Activated effector memory CD4-positive, alpha-beta T cell treated with Interleukin-2 at 50 U/mL for 16 hours (primary cell): ENCODE data around the gene LRP2.
A peak's percentile ranks its signal among the peaks of the same experiment; 100 is the strongest.
"Not testable (repeated sequence)": the region's sequence is repeated elsewhere in the genome, so short reads cannot be mapped to it uniquely, and the experiment has no call there.

Experiments
- DNase-seq: peaks from one replicate; pipeline ENCODE4 v3.0.0-alpha.2; 2020

Gene LRP2

DNA sequence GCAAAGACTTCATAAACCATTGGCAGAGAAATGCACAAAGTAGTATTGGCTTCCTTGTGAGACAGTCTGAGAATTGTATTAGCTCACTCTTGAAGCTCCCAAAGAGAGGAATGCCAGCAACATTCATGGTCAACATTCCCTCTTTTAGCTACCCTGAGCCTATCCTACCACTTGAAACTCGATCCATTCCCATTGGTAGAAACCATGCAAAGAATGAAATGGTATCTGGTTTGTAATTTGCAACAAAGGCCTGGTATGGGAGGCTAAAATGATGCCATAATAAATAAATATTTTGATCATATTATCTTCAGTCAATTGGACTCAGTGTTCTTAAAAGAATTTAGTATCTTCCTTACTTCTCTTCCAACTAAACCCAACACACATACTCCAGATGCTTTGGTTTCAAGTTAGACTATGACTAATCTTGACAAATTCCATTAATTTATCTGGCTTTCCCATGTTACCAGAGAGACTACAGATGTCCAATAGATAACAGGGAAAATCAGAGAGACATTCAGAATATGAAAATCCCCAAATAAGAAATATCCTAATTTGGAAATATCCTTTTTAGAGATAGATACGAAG is 190.1 kb downstream of the LRP2 start:
- no peak for DNase-seq

- DNase-seq, result no peak
Measured at GRCh38 chr2:169165791-169166190, 196.5 kb downstream of the LRP2 start.

- no peak for DNase-seq
Measured at GRCh38 chr2:169164311-169164710, 198.0 kb downstream of the LRP2 start.

DNA sequence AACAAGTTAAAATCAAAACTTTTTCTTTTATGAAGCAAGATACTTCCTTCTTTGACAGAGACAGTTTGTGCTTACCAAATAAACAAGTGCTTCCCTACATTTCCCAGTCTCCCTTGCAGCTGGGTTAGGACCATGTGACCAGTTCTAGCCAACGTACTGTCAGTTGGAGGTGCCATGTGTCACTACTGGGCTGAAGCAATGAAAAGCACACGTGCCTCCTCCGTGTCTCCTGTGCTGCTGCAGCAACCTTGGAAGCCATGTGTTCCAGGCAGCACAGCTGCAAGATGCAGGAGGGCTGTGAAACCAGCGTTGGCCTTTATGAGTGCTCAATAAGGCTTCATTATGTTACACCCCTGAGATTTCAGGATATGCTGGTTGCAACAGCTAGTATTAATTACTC is 199.7 kb downstream of the LRP2 start:
- no peak for DNase-seq

- DNase-seq, result no peak
Measured at GRCh38 chr2:169160926-169161481, 201.3 kb downstream of the LRP2 start.

- DNase-seq, result no peak
Measured at GRCh38 chr2:169159686-169160085, 202.6 kb downstream of the LRP2 start.

DNA sequence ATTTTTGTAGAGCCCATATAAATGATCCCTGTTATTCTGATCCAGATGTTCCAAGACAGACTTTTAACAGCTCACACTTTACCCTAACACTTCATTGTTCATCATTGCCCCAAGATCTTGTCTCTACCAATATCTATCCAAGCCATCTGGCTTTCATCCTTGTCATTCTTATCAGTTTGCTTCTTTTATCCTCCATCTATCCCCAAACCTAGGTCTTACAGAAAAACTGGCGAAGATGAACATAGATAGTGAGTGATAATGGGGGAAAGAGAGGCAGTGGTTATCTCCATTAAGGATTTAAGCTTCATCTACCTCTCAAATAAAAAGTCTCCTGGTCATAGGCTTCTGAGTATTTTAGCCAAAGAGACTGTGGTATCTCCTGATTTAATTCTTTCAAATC is 203.5 kb downstream of the LRP2 start:
- DNase-seq, result no peak

GRCh38 chr2:169146220-169146619 is 216.1 kb downstream of the LRP2 start:
- no peak for DNase-seq

DNA sequence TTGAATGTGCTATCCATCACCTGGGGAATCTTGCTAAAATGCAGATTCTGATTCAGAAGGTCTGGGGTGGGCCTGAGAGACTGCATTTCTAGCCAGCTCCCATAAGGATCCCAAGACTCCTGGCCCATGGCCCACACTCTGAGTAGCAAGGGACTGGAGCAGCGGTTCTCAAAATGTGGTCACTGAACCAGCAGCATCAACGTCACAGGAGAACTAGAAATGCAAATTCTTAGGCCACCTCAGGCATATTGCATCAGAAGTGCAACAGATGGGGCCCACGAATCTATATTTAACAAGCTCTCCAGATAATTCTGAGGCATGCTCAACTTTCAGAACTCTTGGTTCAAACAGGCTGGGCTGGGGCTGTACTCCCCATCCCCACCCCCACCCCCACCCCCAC is 218.3 kb downstream of the LRP2 start:
- DNase-seq, result no peak

DNA sequence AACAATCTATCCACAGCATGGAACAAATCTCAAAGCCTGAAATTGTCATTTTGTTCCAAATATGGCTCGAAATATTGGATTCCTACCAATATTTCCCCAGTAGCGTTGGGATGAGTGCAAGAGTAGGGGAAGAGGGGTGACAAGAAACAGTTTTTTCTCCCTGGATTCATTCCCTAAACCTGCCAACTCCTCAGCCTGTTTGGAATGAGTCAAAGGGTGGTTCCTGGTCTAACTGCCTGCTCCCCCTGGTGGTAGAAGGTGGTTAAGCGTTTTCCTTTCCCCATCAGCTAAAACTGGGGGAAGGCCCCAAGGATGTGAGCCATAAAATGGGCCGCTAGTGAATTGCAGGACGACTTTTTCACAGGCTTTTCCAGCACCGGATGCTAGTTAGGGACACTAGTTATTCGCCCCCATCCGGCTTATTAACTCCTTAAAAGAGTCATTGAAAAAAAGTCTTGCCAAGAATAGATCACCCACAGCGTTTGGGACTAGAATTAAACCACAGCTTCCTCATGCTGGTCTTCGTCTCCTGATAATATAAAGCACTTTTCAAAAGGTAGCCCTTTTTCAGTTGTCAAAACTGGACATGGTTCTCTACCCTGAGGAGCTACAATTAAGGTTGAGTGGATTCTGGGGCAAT is 220.5 kb downstream of the LRP2 start:
- peak; percentile 24 for DNase-seq

DNA sequence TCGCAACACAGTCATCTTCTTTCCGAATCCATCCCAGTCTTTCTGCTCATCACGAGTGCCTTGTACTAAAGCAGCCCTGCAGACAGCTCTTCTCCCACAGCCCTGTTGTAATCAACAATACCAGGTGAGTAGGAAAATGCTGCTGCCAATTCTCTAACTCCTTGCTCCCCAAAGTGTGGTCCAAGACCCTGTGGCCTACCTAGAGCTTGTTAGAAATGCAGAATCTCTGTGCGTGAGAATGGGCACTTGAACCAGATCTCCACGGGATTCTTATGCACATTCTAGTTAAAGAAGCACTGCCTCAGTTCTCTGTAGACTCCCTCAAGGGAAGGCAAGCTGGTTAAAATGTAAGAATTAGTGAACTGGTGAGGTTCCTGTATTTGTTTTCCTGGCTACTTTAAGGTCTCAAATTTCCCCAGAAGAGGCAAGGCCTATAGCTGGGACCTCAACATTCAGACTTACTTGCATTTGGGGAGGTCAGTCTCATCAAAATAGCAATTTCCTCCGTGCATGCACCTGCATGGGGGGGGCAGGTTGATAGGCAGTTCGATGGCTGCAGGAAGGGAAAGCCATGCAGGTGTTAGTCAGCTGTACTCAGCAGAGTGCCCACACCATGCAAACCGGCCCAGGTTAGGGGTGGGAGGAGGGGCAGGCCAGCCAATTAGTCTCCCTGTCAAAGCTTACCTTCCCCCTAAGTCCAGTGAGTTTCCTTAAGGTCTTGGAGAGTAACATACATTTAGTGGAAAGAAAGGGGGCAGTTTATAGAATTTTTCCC is 222.2 kb downstream of the LRP2 start:
- no peak for DNase-seq

GRCh38 chr2:169139145-169139544 is 223.2 kb downstream of the LRP2 start:
- DNase-seq, result no peak

DNA sequence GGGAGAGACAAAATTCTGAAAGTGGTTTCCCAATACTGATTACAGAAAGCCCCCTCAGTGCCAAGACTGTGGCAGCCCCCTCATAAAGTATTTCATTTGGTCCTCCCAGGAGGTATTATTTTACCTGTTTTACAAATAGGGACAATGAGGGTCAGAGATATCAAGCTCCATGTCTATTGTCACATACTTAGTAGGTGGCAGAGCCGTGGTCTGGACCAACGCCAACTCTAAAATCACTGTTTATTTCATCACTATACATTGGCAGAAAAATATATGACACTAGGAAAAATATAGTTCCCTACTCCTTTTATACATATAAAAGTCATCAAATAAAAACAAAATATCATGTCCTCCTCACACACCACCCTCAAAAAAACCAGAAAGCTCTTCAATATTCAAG is 224.4 kb downstream of the LRP2 start:
- DNase-seq, result no peak

DNA sequence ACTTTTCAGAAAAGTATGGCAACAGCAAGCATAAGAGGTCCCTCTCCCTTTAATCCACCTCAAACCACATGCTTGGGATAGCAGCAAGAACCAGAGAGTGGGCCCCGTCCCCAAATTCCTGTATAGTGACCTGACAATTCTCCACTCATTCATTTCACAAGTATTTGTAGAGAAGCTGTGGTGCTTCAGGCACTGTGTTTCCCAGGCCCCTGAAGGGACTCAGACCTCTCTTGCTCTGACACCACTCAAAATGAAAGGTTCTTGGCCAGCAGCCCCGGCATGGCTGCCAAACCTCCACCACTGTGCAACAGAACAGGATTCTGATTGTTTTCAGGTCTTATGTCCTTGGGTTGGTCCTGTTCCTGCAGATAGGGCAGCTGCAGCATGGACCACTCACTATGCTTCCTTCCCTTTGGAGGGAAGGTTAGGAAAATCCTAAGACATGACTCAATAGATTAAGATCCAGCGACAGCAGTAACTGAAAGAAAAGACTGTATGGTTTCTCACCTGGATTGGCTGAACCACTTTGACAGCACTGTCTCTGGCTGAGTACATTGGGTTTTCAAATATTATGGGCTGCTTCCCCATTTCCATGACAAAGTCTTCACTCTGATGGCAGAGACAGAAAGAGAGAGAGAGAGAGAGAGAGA is 225.3 kb downstream of the LRP2 start:
- no peak for DNase-seq

- not testable (repeated sequence) for DNase-seq
Measured at GRCh38 chr2:169136428-169136827, 225.9 kb downstream of the LRP2 start.

GRCh38 chr2:169134272-169134671 is 228.1 kb downstream of the LRP2 start:
- DNase-seq, result not testable (repeated sequence)

DNA sequence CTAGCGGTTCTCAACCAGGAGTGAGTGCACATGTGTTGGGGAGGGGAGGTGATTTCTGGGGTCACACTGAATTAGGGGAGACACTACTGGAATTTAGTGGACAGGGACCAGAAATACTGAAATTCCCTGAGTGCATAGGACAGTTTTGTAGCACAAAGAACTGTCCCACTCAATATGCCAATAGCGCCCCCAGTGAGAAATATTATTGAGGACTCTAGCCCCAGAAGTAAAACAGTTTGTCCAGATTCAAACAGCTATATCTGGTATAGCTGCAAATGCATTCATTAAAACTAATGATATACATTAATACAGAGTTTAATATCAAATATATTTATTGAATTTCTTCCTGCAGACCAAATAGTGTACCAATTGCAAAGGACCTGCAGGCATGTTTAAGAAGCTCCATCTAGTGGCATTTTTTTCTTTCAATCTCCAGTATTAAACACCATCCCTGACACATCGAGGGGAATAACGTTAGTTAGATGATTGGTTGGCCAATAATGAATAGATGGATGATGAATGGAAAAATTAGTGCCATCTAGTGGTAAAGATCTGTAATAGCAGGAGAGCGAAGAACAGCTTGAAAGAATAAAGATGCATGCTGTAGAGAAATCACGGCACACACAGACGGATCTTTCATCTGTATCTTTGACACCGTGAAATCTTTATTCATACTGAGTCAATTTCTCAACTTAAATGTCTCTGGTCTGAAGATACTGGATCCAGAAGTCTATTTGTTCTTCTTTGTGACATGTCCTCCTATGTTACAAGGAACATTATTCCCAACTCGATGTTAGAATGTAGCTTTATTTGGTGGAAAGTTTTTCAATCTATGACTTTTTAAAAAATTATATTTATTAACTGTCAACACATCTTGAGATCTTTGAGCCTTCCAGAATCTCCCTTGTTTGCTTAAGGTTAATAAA is 230.5 kb downstream of the LRP2 start:
- no peak for DNase-seq

GRCh38 chr2:169129703-169130243 is 232.6 kb downstream of the LRP2 start:
- no peak for DNase-seq

GRCh38 chr2:169119851-169120250 is 242.5 kb downstream of the LRP2 start:
- no peak for DNase-seq

DNA sequence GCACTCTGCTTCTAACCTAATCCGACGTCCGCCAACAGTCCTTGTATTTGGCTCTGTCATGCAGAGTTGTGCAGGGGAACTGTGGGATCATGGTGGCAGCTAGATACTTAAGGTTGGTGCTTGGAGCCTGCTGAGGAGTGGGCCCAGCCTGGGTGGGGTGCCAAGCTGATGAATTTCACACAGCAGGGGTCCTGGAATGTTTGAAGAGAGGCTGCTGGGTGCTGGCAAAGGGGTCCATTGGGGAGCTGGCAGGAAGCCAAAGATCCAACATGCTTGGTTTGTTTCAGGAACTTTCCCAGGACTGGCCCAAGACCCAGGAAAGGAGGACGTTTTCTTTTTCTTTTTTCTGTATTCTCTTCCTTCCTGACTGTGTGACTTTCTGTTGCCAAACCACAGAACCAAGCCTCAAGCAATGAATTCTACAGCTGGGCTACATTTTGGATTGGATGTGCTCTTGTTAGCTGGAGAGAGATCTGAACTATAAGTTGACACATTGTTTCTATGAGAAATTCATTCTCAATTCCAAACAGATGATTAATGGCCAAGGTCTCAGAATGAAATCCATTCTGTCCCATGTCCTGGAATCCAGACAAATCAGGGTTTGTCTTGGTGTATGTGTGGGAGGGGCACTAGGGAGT is 243.1 kb downstream of the LRP2 start:
- no peak for DNase-seq

DNA sequence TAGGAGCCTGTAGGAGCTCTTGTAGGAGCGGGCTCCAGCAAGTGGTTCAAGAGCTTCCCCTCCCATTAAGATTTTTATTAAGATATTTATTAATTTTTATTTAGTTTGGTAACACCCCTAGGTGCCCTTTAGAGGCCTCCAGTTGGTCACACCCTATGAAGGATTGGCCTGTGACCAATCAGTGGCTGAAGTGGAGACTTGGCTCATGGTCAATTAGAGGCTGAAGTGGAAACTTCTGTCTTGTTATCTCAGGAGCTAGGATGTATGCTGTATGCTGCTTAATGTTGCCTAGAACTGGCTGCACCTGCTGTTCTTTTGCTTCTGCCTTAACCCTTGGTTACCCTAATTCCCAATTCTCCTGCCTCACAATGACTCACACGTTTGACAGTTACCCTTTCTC is 244.3 kb downstream of the LRP2 start:
- no peak for DNase-seq

- DNase-seq, result no peak
Measured at GRCh38 chr2:169116993-169117392, 245.3 kb downstream of the LRP2 start.
